ENCODE data around the gene PPP1R7. TPM values are rescaled to one million over a fixed set of nuclear protein-coding genes. Genes with fewer than 3 reads are reported as not detected.

Gene PPP1R7
- total and polyA plus RNA-seq, 2 experiments from 2014 or later = 44.0 to 98.4 TPM

- no peaks in the 10 kb centered on the region for H3K9me3 ChIP-seq (ENCODE audit: low read depth)
- no peaks in the 10 kb centered on the region for H3K27me3 ChIP-seq
- H3K4me3 ChIP-seq = no peak overlapping the region
- H3K27ac ChIP-seq = no peak overlapping the region
- no peak for DNase-seq (ENCODE audit: low read depth in 1 of 2, low spot score in 1 of 2)
- peaks cover 12% of the 10 kb centered on the region for H3K4me1 ChIP-seq (ENCODE audit: low read depth)
- TF ChIP-seq CTCF (IDR thresholded peaks at IDR 0.05; ENCODE audit: low read depth, low read length) = no peak
- H3K36me3 ChIP-seq = no peaks in the 10 kb centered on the region
Observed at GRCh38 chr2:241107031-241107783, 43.1 kb upstream of the PPP1R7 start.

- Histone ChIP-seq H3K4me1 (ENCODE audit: low read depth) (peaks cover 6% of the 10 kb centered on the region), H3K27me3 (no peaks in the 10 kb centered on the region), H3K9me3 (ENCODE audit: low read depth) (no peaks in the 10 kb centered on the region), H3K27ac (no peak overlapping the region), H3K4me3 (no peak overlapping the region), H3K36me3 (no peaks in the 10 kb centered on the region)
- TF ChIP-seq CTCF (IDR thresholded peaks at IDR 0.05; ENCODE audit: low read depth, low read length) = no peak
- DNase-seq (ENCODE audit: low read depth in 1 of 2, low spot score in 1 of 2) = no peak
Observed at GRCh38 chr2:241108271-241109209, 41.7 kb upstream of the PPP1R7 start.

- Histone ChIP-seq H3K27ac (no peak overlapping the region), H3K9me3 (ENCODE audit: low read depth) (no peaks in the 10 kb centered on the region), H3K4me3 (no peak overlapping the region), H3K27me3 (no peaks in the 10 kb centered on the region), H3K36me3 (no peaks in the 10 kb centered on the region), H3K4me1 (ENCODE audit: low read depth) (peaks cover 6% of the 10 kb centered on the region)
- no peak for DNase-seq (ENCODE audit: low read depth in 1 of 2, low spot score in 1 of 2)
- no peak for TF ChIP-seq CTCF (IDR thresholded peaks at IDR 0.05; ENCODE audit: low read depth, low read length)
Observed at GRCh38 chr2:241109210-241110088, 40.8 kb upstream of the PPP1R7 start.

- no peak overlapping the region for H3K4me3 ChIP-seq
- no peaks in the 10 kb centered on the region for H3K9me3 ChIP-seq (ENCODE audit: low read depth)
- no peak for DNase-seq (ENCODE audit: low read depth in 1 of 2, low spot score in 1 of 2)
- peaks cover 6% of the 10 kb centered on the region for H3K4me1 ChIP-seq (ENCODE audit: low read depth)
- TF ChIP-seq CTCF (IDR thresholded peaks at IDR 0.05; ENCODE audit: low read depth, low read length) = no peak
- H3K36me3 ChIP-seq = peaks cover 4% of the 10 kb centered on the region
- H3K27me3 ChIP-seq = no peaks in the 10 kb centered on the region
- H3K27ac ChIP-seq = no peak overlapping the region
Observed at GRCh38 chr2:241110089-241110606, 40.1 kb upstream of the PPP1R7 start.

Data from cardiac muscle cell (in vitro differentiated cells and primary cell).